Left ventricle myocardium inferior (tissue), 1 donor: ENCODE data around the gene SLC39A7. TPM values are rescaled to one million over a fixed set of nuclear protein-coding genes. Genes with fewer than 3 reads are reported as not detected.

Experiments used
- DNase-seq: peaks from one replicate; pipeline ENCODE4 v3.0.0-alpha.2; 2020
- H3K27ac ChIP-seq: fragments of 200-600 bp; replicated peaks from 2 replicates; pipeline ENCODE4 v1.8.0; 2021
- H3K27me3 ChIP-seq: fragments of 200-600 bp; 2 replicates; pipeline ENCODE4 v1.8.0; 2021; ENCODE audit warnings: low read depth
- H3K36me3 ChIP-seq: fragments of 200-600 bp; 2 replicates; pipeline ENCODE4 v1.8.0; 2021
- H3K4me1 ChIP-seq: fragments of 200-600 bp; 2 replicates; pipeline ENCODE4 v1.8.0; 2021
- H3K4me3 ChIP-seq: fragments of 200-600 bp; 2 replicates; pipeline ENCODE4 v1.8.0; 2021; ENCODE audit warnings: mild to moderate bottlenecking, moderate library complexity
- H3K9me3 ChIP-seq: fragments of 200-600 bp; replicated peaks from 2 replicates; pipeline ENCODE4 v1.8.0; 2021
- intact Hi-C: fragments of 100-400 bp; cut with micrococcal nuclease; formaldehyde crosslinking; loops from one replicate; pipeline ENCODE4 v1.11.0; 2022
- long read RNA-seq: library from polyadenylated mRNA; unstranded; transcript quantifications from one replicate; pipeline ENCODE4 v2.0.0, GENCODE V29; 2021
- total RNA-seq: library from RNA; stranded (reverse); fragmentation: NEBNext Ultra II Directional; extraction: Animal tissue kit (Norgen Biotek cat#: 25700); gene quantifications from one replicate; pipeline ENCODE4 v1.2.1, GENCODE V29; 2021
- TF ChIP-seq, protein P1 (sequence below): fragments of 200-600 bp; IDR thresholded peaks from 2 replicates; pipeline ENCODE4 v1.8.0; 2021; ENCODE audit warnings: antibody characterized with exemption, mild to moderate bottlenecking, borderline replicate concordance
- donor health status: DM: no; HTN: yes; CAD: no; lungs with severe emphysema.

The SLC39A7 gene, protein sequence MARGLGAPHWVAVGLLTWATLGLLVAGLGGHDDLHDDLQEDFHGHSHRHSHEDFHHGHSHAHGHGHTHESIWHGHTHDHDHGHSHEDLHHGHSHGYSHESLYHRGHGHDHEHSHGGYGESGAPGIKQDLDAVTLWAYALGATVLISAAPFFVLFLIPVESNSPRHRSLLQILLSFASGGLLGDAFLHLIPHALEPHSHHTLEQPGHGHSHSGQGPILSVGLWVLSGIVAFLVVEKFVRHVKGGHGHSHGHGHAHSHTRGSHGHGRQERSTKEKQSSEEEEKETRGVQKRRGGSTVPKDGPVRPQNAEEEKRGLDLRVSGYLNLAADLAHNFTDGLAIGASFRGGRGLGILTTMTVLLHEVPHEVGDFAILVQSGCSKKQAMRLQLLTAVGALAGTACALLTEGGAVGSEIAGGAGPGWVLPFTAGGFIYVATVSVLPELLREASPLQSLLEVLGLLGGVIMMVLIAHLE
- 50.5 TPM for total RNA-seq
- long read RNA-seq, transcript SLC39A7-201 (8 exons, 2,153 nt) = major isoform, 7 of 14 reads
- long read RNA-seq, partial matches to known transcripts = 2 of 14 reads
- long read RNA-seq, other reads (novel, unspliced or antisense) = 1 of 14 reads

DNA sequence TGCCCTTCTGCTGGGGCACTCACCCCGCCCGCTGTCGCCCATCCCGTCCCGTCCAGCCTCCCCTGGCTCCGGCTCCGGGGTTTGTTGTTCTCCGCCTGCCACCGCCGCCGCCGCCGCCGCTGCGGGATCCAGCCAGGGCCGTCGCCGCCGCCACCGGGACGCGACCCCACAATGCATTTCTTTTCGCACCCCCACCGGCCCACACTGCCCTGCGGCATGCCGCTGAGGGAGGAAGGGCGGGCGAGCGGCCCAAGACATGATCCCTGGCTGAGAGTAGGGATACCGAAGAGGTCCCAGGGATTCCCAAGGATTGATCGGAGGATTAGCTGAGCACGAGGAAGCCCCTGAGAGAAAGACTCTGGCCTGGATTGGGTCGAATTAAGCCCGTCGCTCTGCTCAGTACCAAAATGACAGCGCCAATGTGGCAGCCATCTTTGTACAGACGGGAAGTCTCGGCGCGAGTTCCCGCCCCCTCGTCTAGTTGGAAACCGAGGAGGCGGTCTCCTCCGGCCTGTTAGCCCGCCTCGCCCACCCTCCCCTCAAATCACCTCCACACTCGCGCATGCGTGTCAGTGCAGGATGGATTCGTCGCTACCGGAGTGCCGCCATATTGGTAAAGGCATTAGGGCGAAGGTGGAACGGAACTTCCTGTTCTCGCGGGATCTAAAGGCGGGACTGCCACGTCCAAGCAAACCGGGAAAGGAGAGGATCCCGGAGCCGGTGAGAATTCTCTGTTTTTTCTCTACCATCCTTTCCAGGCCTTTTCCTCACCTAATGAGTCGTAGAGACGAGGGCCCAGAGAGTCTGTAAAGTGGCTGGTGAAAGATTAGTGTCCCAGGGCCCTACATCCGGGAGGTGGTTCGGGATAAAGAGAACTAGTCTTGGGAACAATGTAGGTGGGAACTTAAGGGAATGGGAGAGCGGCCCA, at the start of gene SLC39A7, which contains the start of gene RXRB:
Gene SLC39A7 (plus strand): TSS at position 649 of the 928 bp plus-strand sequence. CDS start 379 bp downstream, outside the sequence.
Gene RXRB (minus strand): TSS at position 447 of the 928 bp plus-strand sequence. CDS start 189 bp downstream, at position 258.
- peaks cover 93% of the 10 kb centered on the region for H3K4me1 ChIP-seq
- H3K4me3 ChIP-seq = peak within 1 kb of the TSS; percentile 99
- TF ChIP-seq, protein P1, sequence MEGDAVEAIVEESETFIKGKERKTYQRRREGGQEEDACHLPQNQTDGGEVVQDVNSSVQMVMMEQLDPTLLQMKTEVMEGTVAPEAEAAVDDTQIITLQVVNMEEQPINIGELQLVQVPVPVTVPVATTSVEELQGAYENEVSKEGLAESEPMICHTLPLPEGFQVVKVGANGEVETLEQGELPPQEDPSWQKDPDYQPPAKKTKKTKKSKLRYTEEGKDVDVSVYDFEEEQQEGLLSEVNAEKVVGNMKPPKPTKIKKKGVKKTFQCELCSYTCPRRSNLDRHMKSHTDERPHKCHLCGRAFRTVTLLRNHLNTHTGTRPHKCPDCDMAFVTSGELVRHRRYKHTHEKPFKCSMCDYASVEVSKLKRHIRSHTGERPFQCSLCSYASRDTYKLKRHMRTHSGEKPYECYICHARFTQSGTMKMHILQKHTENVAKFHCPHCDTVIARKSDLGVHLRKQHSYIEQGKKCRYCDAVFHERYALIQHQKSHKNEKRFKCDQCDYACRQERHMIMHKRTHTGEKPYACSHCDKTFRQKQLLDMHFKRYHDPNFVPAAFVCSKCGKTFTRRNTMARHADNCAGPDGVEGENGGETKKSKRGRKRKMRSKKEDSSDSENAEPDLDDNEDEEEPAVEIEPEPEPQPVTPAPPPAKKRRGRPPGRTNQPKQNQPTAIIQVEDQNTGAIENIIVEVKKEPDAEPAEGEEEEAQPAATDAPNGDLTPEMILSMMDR = no peak
- peak within 1 kb of the TSS; percentile 99 for H3K27ac ChIP-seq
- peak; percentile 99 for DNase-seq
- intact Hi-C loops = no loop called here
- H3K9me3 ChIP-seq = no peaks in the 10 kb centered on the region
- peaks cover 50% of the 10 kb centered on the region for H3K36me3 ChIP-seq
- no peaks in the 10 kb centered on the region for H3K27me3 ChIP-seq

DNA sequence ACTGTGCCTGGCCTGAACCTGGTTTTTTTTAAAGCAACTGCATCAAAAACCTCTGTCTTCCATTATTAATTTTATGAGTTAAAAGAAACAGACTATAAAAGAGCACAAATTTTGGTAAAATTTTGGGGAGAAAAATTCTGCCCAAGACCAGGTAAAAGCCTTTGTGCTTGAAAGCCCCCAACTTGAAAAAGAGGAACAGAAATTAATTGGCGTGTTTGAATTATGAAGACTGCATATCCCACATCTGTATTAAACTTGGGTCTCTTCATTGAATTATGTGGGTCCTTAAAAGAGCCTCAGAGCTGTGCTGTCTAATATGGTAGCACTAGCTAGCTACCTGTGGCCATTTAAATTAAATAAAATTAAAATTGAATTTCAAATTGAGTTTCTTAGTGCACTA, 49.6 kb upstream of the SLC39A7 start:
- peaks cover 23% of the 10 kb centered on the region for H3K9me3 ChIP-seq
- no peak for DNase-seq
- H3K36me3 ChIP-seq = no peaks in the 10 kb centered on the region
- peaks cover 34% of the 10 kb centered on the region for H3K27me3 ChIP-seq
- H3K27ac ChIP-seq = no peak overlapping the region
- TF ChIP-seq, protein P1 = no peak
- no peak overlapping the region for H3K4me3 ChIP-seq
- intact Hi-C loops = no loop called here
- no peaks in the 10 kb centered on the region for H3K4me1 ChIP-seq

DNA sequence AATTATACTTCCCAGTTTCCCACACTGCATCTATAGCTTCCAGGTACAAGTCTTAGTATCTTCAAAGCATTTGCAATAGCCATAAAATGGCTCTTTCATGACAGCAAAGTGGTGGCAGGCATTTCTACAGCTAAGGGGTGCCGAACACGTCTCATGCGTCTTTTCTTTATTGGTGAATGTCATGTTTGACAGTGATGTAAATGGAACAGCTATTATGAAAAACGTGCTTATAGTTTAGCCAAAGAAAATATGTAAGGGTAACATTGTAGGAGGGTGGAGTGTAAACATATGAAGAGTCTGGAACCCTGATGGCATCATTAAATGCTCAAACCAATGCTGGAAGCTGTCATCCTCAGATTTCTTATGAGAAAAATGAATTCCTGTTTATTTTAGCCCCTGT, 46.3 kb upstream of the SLC39A7 start:
- Histone ChIP-seq H3K36me3 (no peaks in the 10 kb centered on the region), H3K27me3 (peaks cover 23% of the 10 kb centered on the region), H3K4me3 (no peak overlapping the region), H3K27ac (no peak overlapping the region), H3K4me1 (no peaks in the 10 kb centered on the region), H3K9me3 (peaks cover 23% of the 10 kb centered on the region)
- TF ChIP-seq, protein P1 = no peak
- no peak for DNase-seq
- intact Hi-C loops = no loop called here

DNA sequence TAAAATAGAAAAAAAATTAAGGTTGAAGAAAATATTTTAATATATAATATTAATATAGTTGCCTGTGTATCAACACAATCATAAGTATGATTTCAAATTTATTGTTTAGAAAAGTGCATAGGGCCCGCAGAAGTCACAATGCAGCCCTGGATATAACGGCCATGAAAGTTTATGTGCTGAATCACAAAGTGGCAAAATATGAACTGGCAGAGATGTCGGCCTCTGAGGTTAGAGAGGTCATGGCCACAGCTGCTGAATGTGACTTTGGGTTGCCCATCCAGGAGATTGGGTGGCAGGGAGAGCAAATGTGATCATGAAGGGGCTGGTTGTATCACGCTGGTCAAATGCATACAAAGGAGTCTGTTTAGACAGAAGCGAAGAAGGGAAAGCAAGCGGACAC, 44.1 kb upstream of the SLC39A7 start:
- H3K4me1 ChIP-seq = peaks cover 10% of the 10 kb centered on the region
- H3K27ac ChIP-seq = no peak overlapping the region
- peaks cover 17% of the 10 kb centered on the region for H3K9me3 ChIP-seq
- TF ChIP-seq, protein P1 = no peak
- H3K4me3 ChIP-seq = no peak overlapping the region
- intact Hi-C loops = no loop called here
- H3K27me3 ChIP-seq = peaks cover 3% of the 10 kb centered on the region
- DNase-seq = no peak
- H3K36me3 ChIP-seq = no peaks in the 10 kb centered on the region

DNA sequence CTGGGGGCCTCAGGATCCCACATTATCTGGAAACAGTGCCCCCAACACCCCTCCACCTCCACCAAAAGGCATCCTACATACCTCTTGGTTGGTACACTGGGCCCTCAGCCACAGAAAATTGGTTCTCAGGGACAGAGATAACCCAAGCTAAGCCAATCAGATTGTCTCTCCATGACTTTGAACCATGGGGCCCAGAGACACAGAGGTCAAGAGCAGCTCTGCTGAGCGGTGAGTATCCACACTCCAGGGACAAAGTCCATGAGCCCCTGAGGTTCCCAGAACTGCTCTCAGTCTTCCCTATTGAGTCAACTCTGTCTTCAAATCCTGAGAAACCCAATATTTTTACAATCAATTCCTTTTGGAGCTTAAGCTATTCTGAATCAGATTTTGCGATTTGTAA, 43.7 kb upstream of the SLC39A7 start:
- TF ChIP-seq, protein P1 = no peak
- no peak overlapping the region for H3K27ac ChIP-seq
- no peak overlapping the region for H3K4me3 ChIP-seq
- DNase-seq = no peak
- no peaks in the 10 kb centered on the region for H3K27me3 ChIP-seq
- H3K9me3 ChIP-seq = peaks cover 12% of the 10 kb centered on the region
- H3K4me1 ChIP-seq = peaks cover 14% of the 10 kb centered on the region
- no peaks in the 10 kb centered on the region for H3K36me3 ChIP-seq
- intact Hi-C loops = no loop called here
